Measurements from ENCODE around the gene LRCOL1.

LRCOL1 gene

DNA sequence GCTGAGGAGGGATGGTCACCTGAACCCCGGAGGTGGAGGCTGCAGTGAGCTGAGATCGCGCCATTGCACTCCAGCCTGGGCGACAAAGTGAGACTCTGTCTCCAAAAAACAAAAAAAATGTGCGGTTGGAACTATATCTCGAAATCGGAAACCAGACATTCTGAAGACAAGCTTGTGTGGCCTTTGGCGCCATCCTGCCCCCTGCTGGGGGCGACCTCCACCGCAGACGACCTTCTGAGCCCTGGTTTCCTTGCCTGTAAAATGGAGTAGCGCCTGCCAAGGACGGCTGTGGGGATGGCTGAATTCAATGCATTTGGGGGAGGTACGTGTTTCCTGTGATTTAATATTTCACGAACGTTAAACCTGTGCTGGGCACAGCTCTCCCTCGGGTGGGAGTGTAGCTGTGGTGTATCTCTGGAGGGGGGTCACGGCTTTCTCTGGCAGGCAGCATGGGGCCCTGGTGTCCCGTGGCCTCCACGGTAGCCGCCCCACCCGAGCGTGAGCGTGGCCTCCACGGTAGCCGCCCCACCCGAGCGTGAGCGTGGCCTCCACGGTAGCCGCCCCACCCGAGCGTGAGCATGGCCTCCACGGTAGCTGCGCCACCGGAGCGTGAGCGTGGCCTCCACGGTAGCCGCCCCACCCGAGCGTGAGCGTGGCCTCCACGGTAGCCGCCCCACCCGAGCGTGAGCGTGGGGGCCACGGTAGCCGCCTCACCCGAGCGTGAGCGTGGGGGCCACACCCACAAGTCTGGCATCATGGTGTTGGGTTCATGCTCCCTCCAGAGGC, 55.3 kb downstream of the LRCOL1 start:
- H3K36me3 ChIP-seq (ENCODE audit: insufficient read depth, low read length): no peaks in the 10 kb centered on the region
- H3K27me3 ChIP-seq (ENCODE audit: insufficient read depth, low read length): no peaks in the 10 kb centered on the region
- no peaks in the 10 kb centered on the region for H3K9me3 ChIP-seq (ENCODE audit: low read length)
- no peak overlapping the region for H2AFZ ChIP-seq (ENCODE audit: low read depth, low read length)
- H3K4me1 ChIP-seq (ENCODE audit: insufficient read depth, low read length): peaks cover 17% of the 10 kb centered on the region
- H3K4me3 ChIP-seq (ENCODE audit: low read length): no peak overlapping the region

Data from neuron (in vitro differentiated cells).